ENCODE measurements around the gene C22orf31. TPM values are rescaled to one million over a fixed set of nuclear protein-coding genes. Genes with fewer than 3 reads are reported as not detected.

Gene C22orf31
- total and polyA plus RNA-seq, 2 experiments from 2014 or later: not detected

DNA sequence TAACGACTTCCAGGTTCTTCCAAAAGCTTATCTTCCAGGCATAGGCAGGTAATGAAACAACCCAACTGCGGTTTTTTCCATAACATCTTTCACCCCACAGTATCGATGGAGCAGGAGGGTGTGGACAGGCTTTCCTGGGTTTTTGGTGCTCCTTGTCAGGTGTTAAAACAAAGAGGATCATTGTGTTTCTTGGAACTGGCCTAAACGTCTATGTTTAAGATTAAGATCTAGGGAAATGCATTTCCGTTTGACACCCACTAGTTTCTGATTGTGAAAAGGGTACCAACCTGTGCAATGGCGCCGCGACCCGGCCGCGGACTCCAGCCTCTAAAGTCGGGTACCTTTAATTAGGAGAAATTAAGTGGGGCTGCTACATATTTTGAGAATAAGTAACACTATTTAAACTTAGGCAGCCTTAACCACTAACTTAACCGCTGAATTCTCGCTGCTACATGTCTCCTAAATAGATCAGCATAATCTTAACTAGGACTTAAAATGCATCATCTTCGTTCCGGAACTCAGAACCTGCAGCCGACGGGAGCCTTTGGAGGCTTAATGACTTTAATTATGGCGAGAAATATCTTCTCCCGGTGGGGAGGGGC lies 31.5 kb downstream of the C22orf31 start:
- Histone ChIP-seq H3K4me1 (ENCODE audit: insufficient read depth) (peaks cover 33% of the 10 kb centered on the region), H2AFZ (peak overlapping the region; percentile 51)
- WGBS (ENCODE audit: low lambda C conversion rate, missing lambda C conversion rate): 16% methylated on average over 20 of the region's 20 CpGs

DNA sequence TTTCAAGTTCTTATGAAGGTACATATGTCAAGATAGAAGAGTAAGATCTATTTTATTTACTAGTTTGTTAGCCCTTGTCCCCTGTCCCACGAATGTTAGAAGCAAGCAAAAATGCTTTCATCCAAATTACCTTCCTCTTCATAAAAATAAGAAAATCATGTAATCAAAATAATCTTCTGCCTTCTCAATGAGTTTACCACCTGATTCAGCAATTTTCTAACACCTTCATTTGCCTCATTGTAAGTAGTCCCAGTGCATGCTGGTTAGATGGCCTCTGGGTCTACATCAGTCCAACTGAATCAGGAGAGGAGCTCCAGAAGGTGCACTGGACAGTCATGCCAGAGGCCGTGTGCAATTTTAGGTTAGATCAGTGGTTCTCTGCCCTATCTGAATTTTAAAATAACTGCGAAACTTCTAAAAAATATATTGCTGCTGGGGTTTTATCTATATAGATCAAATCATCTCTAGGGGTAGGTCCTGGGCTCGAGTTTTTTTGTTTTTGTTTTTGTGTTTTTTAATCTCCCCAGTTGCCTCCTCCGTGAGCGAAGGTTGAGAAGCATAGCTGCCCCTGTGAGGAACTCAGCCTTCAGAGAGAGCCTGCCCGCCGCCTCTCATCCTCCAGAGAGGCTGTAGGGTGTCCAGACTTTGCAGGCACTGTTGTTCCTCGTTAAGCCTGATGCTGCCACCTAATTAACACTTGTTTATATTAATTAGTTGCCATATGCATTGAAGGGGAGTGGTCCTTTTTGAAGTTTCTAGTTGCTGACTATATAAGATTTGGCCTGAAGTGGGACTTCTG lies 32.2 kb downstream of the C22orf31 start:
- Histone ChIP-seq H2AFZ (peak overlapping the region; percentile 51), H3K27me3 (no peaks in the 10 kb centered on the region), H3K4me2 (peak overlapping the region; percentile 85), H3K9me2 (replicated peaks; ENCODE audit: insufficient read depth) (no peaks in the 10 kb centered on the region), H4K20me1 (ENCODE audit: insufficient read depth, poor library complexity, severe bottlenecking) (no peaks in the 10 kb centered on the region), H3K79me2 (peaks cover 59% of the 10 kb centered on the region), H3K9me3 (ENCODE audit: low read depth) (no peaks in the 10 kb centered on the region), H3K4me1 (ENCODE audit: insufficient read depth) (peaks cover 33% of the 10 kb centered on the region), H3K4me3 (no peak overlapping the region), H3K36me3 (replicated peaks; ENCODE audit: insufficient read depth, low read depth) (no peaks in the 10 kb centered on the region), H3K27ac (peak overlapping the region; percentile 91)
- WGBS (ENCODE audit: low lambda C conversion rate, missing lambda C conversion rate): 83% methylated on average over 9 of the region's 9 CpGs
- TF ChIP-seq EZH2 (IDR thresholded peaks at IDR 0.05; ENCODE audit: borderline replicate concordance) (no peak), EZH2phosphoT487 (IDR thresholded peaks at IDR 0.05; ENCODE audit: low read depth, severe bottlenecking, unreplicated experiment) (no peak)
- TF ChIP-seq, protein P1, sequence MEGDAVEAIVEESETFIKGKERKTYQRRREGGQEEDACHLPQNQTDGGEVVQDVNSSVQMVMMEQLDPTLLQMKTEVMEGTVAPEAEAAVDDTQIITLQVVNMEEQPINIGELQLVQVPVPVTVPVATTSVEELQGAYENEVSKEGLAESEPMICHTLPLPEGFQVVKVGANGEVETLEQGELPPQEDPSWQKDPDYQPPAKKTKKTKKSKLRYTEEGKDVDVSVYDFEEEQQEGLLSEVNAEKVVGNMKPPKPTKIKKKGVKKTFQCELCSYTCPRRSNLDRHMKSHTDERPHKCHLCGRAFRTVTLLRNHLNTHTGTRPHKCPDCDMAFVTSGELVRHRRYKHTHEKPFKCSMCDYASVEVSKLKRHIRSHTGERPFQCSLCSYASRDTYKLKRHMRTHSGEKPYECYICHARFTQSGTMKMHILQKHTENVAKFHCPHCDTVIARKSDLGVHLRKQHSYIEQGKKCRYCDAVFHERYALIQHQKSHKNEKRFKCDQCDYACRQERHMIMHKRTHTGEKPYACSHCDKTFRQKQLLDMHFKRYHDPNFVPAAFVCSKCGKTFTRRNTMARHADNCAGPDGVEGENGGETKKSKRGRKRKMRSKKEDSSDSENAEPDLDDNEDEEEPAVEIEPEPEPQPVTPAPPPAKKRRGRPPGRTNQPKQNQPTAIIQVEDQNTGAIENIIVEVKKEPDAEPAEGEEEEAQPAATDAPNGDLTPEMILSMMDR (IDR thresholded peaks at IDR 0.05; ENCODE audit: poor library complexity): no peak
- DNase-seq (ENCODE audit: low spot score): no peak

More for the DNA sequence above, 31.5 kb downstream of the C22orf31 start:
- no peaks in the 10 kb centered on the region for H3K27me3 ChIP-seq
- H3K27ac ChIP-seq: peak overlapping the region; percentile 91
- DNase-seq (ENCODE audit: low spot score): no peak
- peaks cover 60% of the 10 kb centered on the region for H3K79me2 ChIP-seq
- no peaks in the 10 kb centered on the region for H3K36me3 ChIP-seq (replicated peaks; ENCODE audit: insufficient read depth, low read depth)
- H3K9me2 ChIP-seq (replicated peaks; ENCODE audit: insufficient read depth): no peaks in the 10 kb centered on the region
- peak overlapping the region; percentile 16 for H3K4me3 ChIP-seq
- H3K4me2 ChIP-seq: peak overlapping the region; percentile 85
- no peaks in the 10 kb centered on the region for H3K9me3 ChIP-seq (ENCODE audit: low read depth)
- TF ChIP-seq EZH2 (IDR thresholded peaks at IDR 0.05; ENCODE audit: borderline replicate concordance) (no peak), EZH2phosphoT487 (IDR thresholded peaks at IDR 0.05; ENCODE audit: low read depth, severe bottlenecking, unreplicated experiment) (no peak)
- TF ChIP-seq, protein P1 (IDR thresholded peaks at IDR 0.05; ENCODE audit: poor library complexity): peak; percentile 20
- no peaks in the 10 kb centered on the region for H4K20me1 ChIP-seq (ENCODE audit: insufficient read depth, poor library complexity, severe bottlenecking)

DNA sequence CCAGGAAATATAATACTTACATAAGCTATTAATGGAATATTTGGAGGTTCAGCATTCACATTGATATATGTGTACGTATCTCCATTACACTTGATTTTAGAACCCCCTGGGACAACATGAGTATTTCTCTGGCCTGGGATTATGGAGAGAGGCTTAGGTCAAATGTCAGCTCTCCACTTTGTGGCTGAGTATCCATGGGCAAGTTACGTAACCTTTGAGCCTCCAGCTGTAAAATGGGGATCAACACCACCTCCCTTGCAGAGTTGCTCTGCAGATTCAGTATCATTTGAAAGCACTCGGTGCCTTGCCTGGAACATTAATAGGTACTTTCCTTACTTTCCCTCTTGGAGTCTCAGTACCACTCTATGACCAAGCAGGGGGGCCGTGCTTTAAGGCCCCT lies 33.2 kb downstream of the C22orf31 start:
- Histone ChIP-seq H3K9me2 (replicated peaks; ENCODE audit: insufficient read depth) (no peaks in the 10 kb centered on the region), H3K4me1 (ENCODE audit: insufficient read depth) (peaks cover 39% of the 10 kb centered on the region), H3K27me3 (no peaks in the 10 kb centered on the region), H3K4me2 (no peak overlapping the region), H3K4me3 (no peak overlapping the region), H3K9me3 (ENCODE audit: low read depth) (no peaks in the 10 kb centered on the region), H3K79me2 (peaks cover 54% of the 10 kb centered on the region), H3K27ac (no peak overlapping the region), H4K20me1 (ENCODE audit: insufficient read depth, poor library complexity, severe bottlenecking) (no peaks in the 10 kb centered on the region), H3K36me3 (replicated peaks; ENCODE audit: insufficient read depth, low read depth) (no peaks in the 10 kb centered on the region), H2AFZ (no peak overlapping the region)
- 81% methylated on average over 4 of the region's 4 CpGs for WGBS (ENCODE audit: low lambda C conversion rate, missing lambda C conversion rate)
- TF ChIP-seq, protein P1 (IDR thresholded peaks at IDR 0.05; ENCODE audit: poor library complexity): no peak
- no peak for TF ChIP-seq EZH2 (IDR thresholded peaks at IDR 0.05; ENCODE audit: borderline replicate concordance)
- TF ChIP-seq EZH2phosphoT487 (IDR thresholded peaks at IDR 0.05; ENCODE audit: low read depth, severe bottlenecking, unreplicated experiment): no peak
- DNase-seq (ENCODE audit: low spot score): no peak

Data from hepatocyte (in vitro differentiated cells).